ENCODE data around the gene CORO1C. TPM values are rescaled to one million over a fixed set of nuclear protein-coding genes. Genes with fewer than 3 reads are reported as not detected.

The CORO1C gene
- total RNA-seq, 1 experiment from 2014 or later = 138 TPM

- Histone ChIP-seq H3K4me2 (ENCODE audit: low read length) (no peak overlapping the region), H3K9me3 (ENCODE audit: control insufficient read depth in 1 of 2, insufficient read depth in 1 of 2, low read depth in 1 of 2, low read length in 2 of 2) (no peaks in the 10 kb centered on the region), H3K27me3 (ENCODE audit: insufficient read depth, low read length) (no peaks in the 10 kb centered on the region), H3K4me3 (replicated peaks in 1 of 2; ENCODE audit: low read depth in 1 of 2, low read length in 2 of 2) (no peak overlapping the region), H2AFZ (ENCODE audit: low read depth, low read length, poor library complexity, severe bottlenecking) (no peak overlapping the region), H3K9ac (ENCODE audit: low read length) (no peak overlapping the region), H3K79me2 (ENCODE audit: insufficient read depth, low read length) (no peaks in the 10 kb centered on the region), H3K4me1 (ENCODE audit: control insufficient read depth in 1 of 2, insufficient read depth in 2 of 2, low read length in 2 of 2) (0 out of 4 replicates have a peak, but pooled peaks cover 0 to 3% of the 10 kb centered on the region in 2 experiments), H4K20me1 (ENCODE audit: insufficient read depth) (no peaks in the 10 kb centered on the region), H3K9me2 (ENCODE audit: insufficient read depth) (no peaks in the 10 kb centered on the region), H3K36me3 (ENCODE audit: control insufficient read depth in 1 of 2, insufficient read depth in 2 of 2, low read length in 2 of 2) (no peaks in the 10 kb centered on the region), H3K27ac (ENCODE audit: low read depth, low read length) (no peak overlapping the region)
- intact Hi-C loops (cut with micrococcal nuclease) = no loop called here
- no peak for ATAC-seq
- TF ChIP-seq EGR1 (IDR thresholded peaks at IDR 0.05; ENCODE audit: low read depth) = no peak
- TF ChIP-seq CEBPB (IDR thresholded peaks at IDR 0.05; ENCODE audit: low read depth) = no peak
- TF ChIP-seq JUND (IDR thresholded peaks at IDR 0.05) = no peak
- TF ChIP-seq ELF1 (IDR thresholded peaks at IDR 0.05; ENCODE audit: borderline replicate concordance, low read depth) = no peak
- no peak for TF ChIP-seq SRF (IDR thresholded peaks at IDR 0.05; ENCODE audit: low read depth)
- TF ChIP-seq CTCF (IDR thresholded peaks at IDR 0.05 in 2 of 3, conservative IDR thresholded peaks at IDR 0.05 in 1 of 3; ENCODE audit: borderline replicate concordance in 1 of 3, insufficient read depth in 1 of 3, low read depth in 2 of 3, low read length in 2 of 3) = no peak
- no peak for TF ChIP-seq ZFX (IDR thresholded peaks at IDR 0.05)
- no peak for TF ChIP-seq RAD21 (IDR thresholded peaks at IDR 0.05; ENCODE audit: low read depth)
- no peak for TF ChIP-seq EZH2phosphoT487 (IDR thresholded peaks at IDR 0.05; ENCODE audit: borderline replicate concordance)
- no peak for TF ChIP-seq SP1 (IDR thresholded peaks at IDR 0.05; ENCODE audit: low read depth)
- TF ChIP-seq SIN3A (IDR thresholded peaks at IDR 0.05; ENCODE audit: low read depth) = no peak
- no peak for TF ChIP-seq TCF7L2 (IDR thresholded peaks at IDR 0.05; ENCODE audit: borderline replicate concordance, extremely low read depth, insufficient read depth, insufficient read length)
- TF ChIP-seq POLR2AphosphoS5 (IDR thresholded peaks at IDR 0.05; ENCODE audit: low read depth, low read length) = no peak
- no peak for TF ChIP-seq MAX (IDR thresholded peaks at IDR 0.05)
- TF ChIP-seq ATF3 (IDR thresholded peaks at IDR 0.05) = no peak
- TF ChIP-seq ZBTB33 (IDR thresholded peaks at IDR 0.05; ENCODE audit: extremely low read depth, insufficient replicate concordance, low read length) = no peak
- TF ChIP-seq EZH2 (IDR thresholded peaks at IDR 0.05) = no peak
- TF ChIP-seq POLR2A (IDR thresholded peaks at IDR 0.05; ENCODE audit: borderline replicate concordance, extremely low read depth, insufficient read depth, insufficient read length) = no peak
- no peak for TF ChIP-seq YY1 (IDR thresholded peaks at IDR 0.05; ENCODE audit: extremely low read depth, insufficient replicate concordance, low read depth, low read length)
- ChIA-PET CTCF (no interaction called here), RAD21 (ENCODE audit: low non-redundant PET in 1 of 2, low total read pairs in 2 of 2, uncharacterized antibody in 2 of 2, unreplicated experiment in 2 of 2) (no interaction called here), POLR2A (no interaction called here)
- no peak for DNase-seq (ENCODE audit: low read depth, low spot score)
- BruUV-seq (replicated peaks) = no TSS peak
These were observed 22.7 kb upstream of the CORO1C start for GRCh38 chr12:108753976-108754375.

Data from HCT116 (cell line).